HG03378 (cell line): ENCODE data around the gene TRABD2B.

ENCODE experiments used
- ATAC-seq: cut with Tn5 transposase; IDR thresholded peaks from one replicate; pipeline ENCODE4 v1.9.1; 2021; ENCODE audit warnings: mild to moderate bottlenecking, moderate library complexity; ENCODE audit not compliant: unreplicated experiment

Gene TRABD2B

GRCh38 chr1:47812904-47813514, 184.2 kb downstream of the TRABD2B start:
- ATAC-seq: no peak

GRCh38 chr1:47810964-47811682, 186.1 kb downstream of the TRABD2B start:
- ATAC-seq: no peak

GRCh38 chr1:47809301-47810084, 187.7 kb downstream of the TRABD2B start:
- ATAC-seq: no peak

GRCh38 chr1:47808612-47809011, 188.6 kb downstream of the TRABD2B start:
- ATAC-seq: no peak

- no peak for ATAC-seq
These were observed 191.2 kb downstream of the TRABD2B start for GRCh38 chr1:47805921-47806361.

- no peak for ATAC-seq
These were observed 192.2 kb downstream of the TRABD2B start for GRCh38 chr1:47805018-47805417.

GRCh38 chr1:47803815-47804501, 193.2 kb downstream of the TRABD2B start:
- ATAC-seq: no peak

- ATAC-seq: no peak
These were observed 199.6 kb downstream of the TRABD2B start for GRCh38 chr1:47797575-47797974.

GRCh38 chr1:47796626-47797025, 200.6 kb downstream of the TRABD2B start:
- ATAC-seq: no peak

GRCh38 chr1:47795102-47795501, 202.1 kb downstream of the TRABD2B start:
- ATAC-seq: no peak

- ATAC-seq: no peak
These were observed 202.7 kb downstream of the TRABD2B start for GRCh38 chr1:47794530-47794929.

- no peak for ATAC-seq
These were observed 203.1 kb downstream of the TRABD2B start for GRCh38 chr1:47794081-47794480.

GRCh38 chr1:47793563-47793962, 203.6 kb downstream of the TRABD2B start:
- ATAC-seq: no peak

- ATAC-seq: no peak
These were observed 204.4 kb downstream of the TRABD2B start for GRCh38 chr1:47792779-47793178.

- ATAC-seq: no peak
These were observed 205.1 kb downstream of the TRABD2B start for GRCh38 chr1:47791879-47792608.

- no peak for ATAC-seq
These were observed 208.4 kb downstream of the TRABD2B start for GRCh38 chr1:47788761-47789160.

GRCh38 chr1:47787560-47787959, 209.6 kb downstream of the TRABD2B start:
- no peak for ATAC-seq

- no peak for ATAC-seq
These were observed 210.9 kb downstream of the TRABD2B start for GRCh38 chr1:47786316-47786715.

- no peak for ATAC-seq
These were observed 211.5 kb downstream of the TRABD2B start for GRCh38 chr1:47785561-47786271.

GRCh38 chr1:47785118-47785517, 212.1 kb downstream of the TRABD2B start:
- ATAC-seq: no peak
